ENCODE results near the gene TTLL4.
A peak's percentile ranks its signal among the peaks of the same experiment; 100 is the strongest.
"Not testable (repeated sequence)": the region's sequence is repeated elsewhere in the genome, so short reads cannot be mapped to it uniquely, and the experiment has no call there.

The TTLL4 gene

GRCh38 chr2:218745160-218745558, 34.5 kb downstream of the TTLL4 start:
- DNase-seq: no peak

GRCh38 chr2:218745559-218746469, 35.2 kb downstream of the TTLL4 start:
- DNase-seq: no peak

- no peak for DNase-seq
Measured at GRCh38 chr2:218746470-218746795, 35.8 kb downstream of the TTLL4 start.

GRCh38 chr2:218746960-218747359, 36.3 kb downstream of the TTLL4 start:
- no peak for DNase-seq

- DNase-seq: no peak
Measured at GRCh38 chr2:218748741-218749441, 38.3 kb downstream of the TTLL4 start.

GRCh38 chr2:218754201-218754600, 43.6 kb downstream of the TTLL4 start:
- no peak for DNase-seq

GRCh38 chr2:218754781-218755180, 44.1 kb downstream of the TTLL4 start:
- no peak for DNase-seq

GRCh38 chr2:218755198-218755566, 44.5 kb downstream of the TTLL4 start:
- no peak for DNase-seq

GRCh38 chr2:218755567-218756404, 45.2 kb downstream of the TTLL4 start:
- no peak for DNase-seq

- DNase-seq: no peak
Measured at GRCh38 chr2:218756599-218757377, 46.2 kb downstream of the TTLL4 start.

- peak; percentile 7 for DNase-seq
Measured at GRCh38 chr2:218761795-218762194, 51.2 kb downstream of the TTLL4 start.

GRCh38 chr2:218772759-218773158, 62.1 kb downstream of the TTLL4 start:
- DNase-seq: not testable (repeated sequence)

GRCh38 chr2:218773881-218774280, 63.2 kb downstream of the TTLL4 start:
- no peak for DNase-seq

GRCh38 chr2:218776488-218776887, 65.9 kb downstream of the TTLL4 start:
- no peak for DNase-seq

- DNase-seq: no peak
Measured at GRCh38 chr2:218777276-218777990, 66.8 kb downstream of the TTLL4 start.

GRCh38 chr2:218780046-218780445, 69.4 kb downstream of the TTLL4 start:
- no peak for DNase-seq

- DNase-seq: peak; percentile 39
Measured at GRCh38 chr2:218780851-218781690, 70.4 kb downstream of the TTLL4 start.

- peak; percentile 44 for DNase-seq
Measured at GRCh38 chr2:218781691-218782527, 71.3 kb downstream of the TTLL4 start, which contains the start of gene CYP27A1. TSS of gene CYP27A1 (plus strand) at chr2:218782147. CDS start at chr2:218782183, 36 bp downstream.

- DNase-seq: no peak
Measured at GRCh38 chr2:218782528-218782844, 71.9 kb downstream of the TTLL4 start.

GRCh38 chr2:218783688-218784087, 73.1 kb downstream of the TTLL4 start:
- no peak for DNase-seq
